ENCODE results near the gene CENPT.

- TF ChIP-seq CTCF (IDR thresholded peaks at IDR 0.05) (no peak), EZH2 (IDR thresholded peaks at IDR 0.05) (no peak)
These were observed 51.3 kb downstream of the CENPT start for GRCh38 chr16:67796099-67796718.

Data from neural progenitor cell (in vitro differentiated cells).